ENCODE results near the gene RABAC1. TPM values are rescaled to one million over a fixed set of nuclear protein-coding genes. Genes with fewer than 3 reads are reported as not detected.

The RABAC1 gene
- total and polyA plus RNA-seq, 2 of the 4 experiments (the other 2 are of a cell fraction): 117 to 276 TPM

- intact Hi-C loops (cut with micrococcal nuclease) (loop anchor here (5.0 to 10.0 kb wide), 2 partner anchors 77 to 161 kb away; partner anchors contain the start of gene CEACAM3), in situ Hi-C loops (cut with MboI; ENCODE audit: low sequenced_read_pairs) (no loop called here), dilution Hi-C loops (cut with HindIII; ENCODE audit: low sequenced_read_pairs, unreplicated experiment) (no loop called here)
- Histone ChIP-seq H2BK15ac (ENCODE audit: low read depth, low read length) (no peak overlapping the region), H3K4me3 (ENCODE audit: insufficient read depth, low read depth, low read length) (no peak overlapping the region), H3K9me3 (ENCODE audit: control insufficient read depth, insufficient read depth, low read length) (no peaks in the 10 kb centered on the region), H2BK120ac (ENCODE audit: low read depth, low read length) (no peak overlapping the region), H3K14ac (replicated peaks; ENCODE audit: low read depth, low read length) (no peak overlapping the region), H4K20me1 (ENCODE audit: insufficient read depth, low read length) (peaks cover 21% of the 10 kb centered on the region), H3K79me1 (ENCODE audit: low read depth in 1 of 2, low read length in 2 of 2) (peaks cover 7 to 26% of the 10 kb centered on the region in 2 experiments), H4K8ac (ENCODE audit: low read depth in 2 of 2, low read length in 2 of 2) (no peak overlapping the region), H3K9ac (ENCODE audit: low read depth, low read length) (no peak overlapping the region), H3K4me2 (ENCODE audit: low read depth, low read length) (no peak overlapping the region), H3K9me1 (ENCODE audit: insufficient read depth, low read length) (peaks cover 7% of the 10 kb centered on the region; the same call in 1 of the 2 replicates), H4K5ac (ENCODE audit: low read depth, low read length) (no peak overlapping the region), H3K56ac (ENCODE audit: extremely low read depth, insufficient read depth, low read length) (no peak overlapping the region), H3K23ac (ENCODE audit: low read depth, low read length) (no peak overlapping the region), H4K91ac (ENCODE audit: insufficient read depth, low read depth, low read length) (no peak overlapping the region), H2AFZ (replicated peaks; ENCODE audit: low read length, poor library complexity) (no peak overlapping the region), H3K27ac (ENCODE audit: insufficient read depth, low read length) (no peak overlapping the region), H2BK5ac (ENCODE audit: low read depth, low read length, poor library complexity, severe bottlenecking) (no peak overlapping the region), H3K4ac (ENCODE audit: low read depth, low read length) (no peak overlapping the region), H3K36me3 (ENCODE audit: control insufficient read depth, insufficient read depth, low read length) (peaks cover 10% of the 10 kb centered on the region; the same call in 1 of the 2 replicates), H2AK9ac (replicated peaks; ENCODE audit: low read depth, low read length, poor library complexity) (no peak overlapping the region), H3K4me1 (ENCODE audit: control insufficient read depth, insufficient read depth, low read length) (peaks cover 8% of the 10 kb centered on the region), H2BK20ac (ENCODE audit: low read depth, low read length) (no peak overlapping the region), H2AK5ac (ENCODE audit: low read depth, low read length) (no peak overlapping the region), H3K27me3 (ENCODE audit: control insufficient read depth, insufficient read depth, low read length) (no peaks in the 10 kb centered on the region), H3K18ac (ENCODE audit: low read depth, low read length) (no peak overlapping the region)
- TF ChIP-seq MAZ (IDR thresholded peaks at IDR 0.05; ENCODE audit: borderline replicate concordance, low read depth, low read length) (no peak), POLR2A (IDR thresholded peaks at IDR 0.05; ENCODE audit: low read depth, low read length) (peak; percentile 19; the same call in 1 of the 2 replicates), CEBPB (IDR thresholded peaks at IDR 0.05; ENCODE audit: low read depth, low read length) (no peak), RAD21 (IDR thresholded peaks at IDR 0.05; ENCODE audit: low read length) (no peak), BHLHE40 (IDR thresholded peaks at IDR 0.05; ENCODE audit: low read depth, low read length) (no peak), MXI1 (IDR thresholded peaks at IDR 0.05; ENCODE audit: borderline replicate concordance, low read depth, low read length) (no peak)
- DNase-seq: no peak
- no peak for ATAC-seq (ENCODE audit: low read depth)
- BruUV-seq (replicated peaks): no TSS peak
- 73% methylated on average over 4 of the region's 7 CpGs; no CpG with 5 or more reads in 1 of the 2 experiments for WGBS, 2 experiments (ENCODE audit: extremely low coverage in 2 of 2, insufficient read length in 1 of 2)
- ChIA-PET CTCF (no interaction called here), POLR2A (ENCODE audit: unreplicated experiment) (no interaction called here)
Observed at GRCh38 chr19:41955521-41955920, 3.6 kb downstream of the RABAC1 start.

Data from IMR-90 (cell line).